AG08395 (cell line): Measurements from ENCODE around the gene TBATA.

ENCODE experiments used
- DNase-seq: peaks from one replicate; pipeline ENCODE4 v3.0.0; 2012; ENCODE audit warnings: mixed read lengths, low spot score

TBATA gene

DNA sequence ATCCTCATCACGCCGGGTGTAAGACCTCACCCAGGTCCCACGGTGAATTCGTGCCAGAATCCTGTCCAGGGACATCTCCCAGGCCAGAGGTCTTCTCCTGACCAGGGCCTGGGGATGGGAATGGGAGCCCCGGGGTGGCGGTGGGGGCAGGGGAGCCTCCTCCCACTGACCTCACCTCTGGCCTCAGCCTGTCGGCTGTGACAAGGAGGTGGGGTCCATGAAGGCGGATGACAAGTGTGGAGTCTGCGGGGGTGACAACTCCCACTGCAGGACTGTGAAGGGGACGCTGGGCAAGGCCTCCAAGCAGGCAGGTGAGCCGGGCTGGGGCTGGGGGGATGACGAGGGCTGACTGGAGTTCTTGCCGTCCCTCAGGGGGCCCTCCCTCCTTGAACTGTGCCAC is 41.3 kb downstream of the TBATA start:
- DNase-seq, result no peak

DNA sequence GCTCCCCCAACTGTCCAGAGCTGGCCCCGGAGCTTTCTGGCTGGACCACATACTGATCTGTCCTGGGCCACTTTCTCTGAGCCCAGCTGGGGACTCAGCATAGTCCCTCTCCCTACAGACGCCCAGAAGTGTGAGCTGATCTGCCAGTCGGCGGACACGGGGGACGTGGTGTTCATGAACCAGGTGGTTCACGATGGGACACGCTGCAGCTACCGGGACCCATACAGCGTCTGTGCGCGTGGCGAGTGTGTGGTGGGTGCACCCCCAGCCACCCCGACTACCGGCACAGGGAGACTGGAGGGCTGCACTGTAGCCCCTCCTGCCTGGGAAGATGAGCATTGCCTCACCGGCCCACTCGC is 41.8 kb downstream of the TBATA start:
- no peak for DNase-seq

GRCh38 chr10:70742537-70743429 is 42.4 kb downstream of the TBATA start:
- DNase-seq, result peak; percentile 83

- DNase-seq, result no peak
Measured at GRCh38 chr10:70740406-70741288, 44.5 kb downstream of the TBATA start.

GRCh38 chr10:70738761-70739121 is 46.4 kb downstream of the TBATA start:
- DNase-seq, result no peak

GRCh38 chr10:70738006-70738760 is 47.0 kb downstream of the TBATA start:
- no peak for DNase-seq

DNA sequence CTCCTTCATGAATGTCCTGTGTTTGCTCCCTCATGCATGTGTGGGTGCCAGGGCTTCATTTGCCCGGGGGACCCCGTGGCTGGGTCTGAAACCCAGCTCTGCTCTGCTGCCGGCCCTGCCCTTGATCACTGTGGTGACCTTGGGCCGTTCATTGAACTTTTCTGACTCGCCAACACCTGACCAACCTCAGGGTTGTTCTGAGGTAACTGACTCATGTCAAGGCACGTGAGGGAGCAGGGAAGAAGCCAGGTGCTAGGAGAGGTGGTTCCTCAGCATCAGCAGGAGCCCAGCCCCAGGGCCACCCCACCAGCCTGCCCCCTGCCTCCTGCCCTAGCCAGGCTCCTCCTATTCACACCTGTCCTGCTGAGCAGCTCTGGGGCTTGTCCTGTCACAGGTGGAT is 47.9 kb downstream of the TBATA start:
- DNase-seq, result no peak

- no peak for DNase-seq
Measured at GRCh38 chr10:70736525-70736924, 48.7 kb downstream of the TBATA start.

DNA sequence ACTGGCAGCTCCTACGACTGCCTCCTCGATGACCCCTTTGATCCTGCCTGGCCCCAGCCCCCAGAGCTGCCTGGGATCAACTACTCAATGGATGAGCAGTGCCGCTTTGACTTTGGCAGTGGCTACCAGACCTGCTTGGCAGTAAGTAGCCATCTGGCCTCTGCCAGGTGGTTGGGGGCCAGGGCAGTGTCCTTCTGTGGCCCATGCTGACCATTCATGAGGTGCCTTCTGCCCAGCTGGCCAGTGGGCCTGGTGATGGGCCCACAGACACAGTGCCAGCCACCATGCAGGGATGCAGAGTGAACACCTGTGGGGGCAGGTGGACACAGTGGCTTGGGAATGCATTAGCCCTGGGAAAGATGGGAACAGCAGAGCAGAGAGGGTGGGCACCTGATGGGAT is 50.0 kb downstream of the TBATA start:
- no peak for DNase-seq

GRCh38 chr10:70733051-70733450 is 52.1 kb downstream of the TBATA start:
- peak; percentile 53 for DNase-seq

DNA sequence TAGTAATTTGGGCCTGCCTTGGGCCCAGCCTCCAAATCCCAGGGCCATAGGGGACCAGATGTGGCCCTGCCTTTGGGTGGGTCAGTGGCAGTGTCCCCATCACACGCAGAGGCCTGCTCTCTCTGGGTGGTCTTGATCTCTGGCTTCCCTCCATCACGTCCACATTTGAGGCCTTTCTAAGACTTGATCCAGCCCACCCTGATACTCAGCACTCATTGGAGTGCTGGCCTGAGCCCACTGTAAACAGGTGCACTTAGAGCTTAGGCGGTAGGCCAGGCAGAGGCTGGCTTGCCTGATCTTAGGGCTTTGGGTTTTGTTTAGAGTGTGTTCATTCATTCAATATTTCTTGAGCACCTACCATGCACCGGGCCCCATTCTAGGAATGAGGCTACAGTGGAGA is 52.6 kb downstream of the TBATA start:
- no peak for DNase-seq

- DNase-seq, result no peak
Measured at GRCh38 chr10:70730955-70731354, 54.2 kb downstream of the TBATA start.

GRCh38 chr10:70729763-70730357 is 55.3 kb downstream of the TBATA start:
- DNase-seq, result no peak

DNA sequence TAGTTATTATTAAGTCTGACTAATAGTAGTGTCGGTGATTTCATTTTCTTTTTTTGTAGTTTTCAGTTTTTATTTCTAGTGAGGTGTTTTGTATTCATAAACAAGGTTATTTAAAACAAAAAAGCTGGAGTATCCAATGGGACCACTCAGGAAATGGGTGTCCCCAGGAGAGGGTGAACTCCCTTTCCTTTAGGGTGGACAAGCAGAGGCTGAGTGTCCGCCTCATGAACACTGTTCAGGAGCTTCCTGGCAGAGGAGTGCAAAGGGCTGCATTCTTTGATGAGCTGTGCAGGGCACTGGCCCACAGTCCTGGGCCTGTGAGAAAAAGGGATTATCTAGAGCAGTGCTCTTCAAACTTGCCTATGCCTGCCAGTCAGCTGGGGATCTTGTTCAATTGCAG is 56.8 kb downstream of the TBATA start:
- DNase-seq, result no peak

- no peak for DNase-seq
Measured at GRCh38 chr10:70726909-70727495, 58.2 kb downstream of the TBATA start.

- DNase-seq, result no peak
Measured at GRCh38 chr10:70723771-70724170, 61.4 kb downstream of the TBATA start.

GRCh38 chr10:70722820-70723424 is 62.3 kb downstream of the TBATA start:
- peak; percentile 63 for DNase-seq
